Body of pancreas (tissue), 4 donors: ENCODE data around the gene CYP2U1.

Experiments used
- POLR2A ChIP-seq, 3 donors: fragments of 450-650 bp; IDR thresholded peaks; one replicate each; pipeline ENCODE4 v1.6.1; 2016; ENCODE audit warnings: antibody characterized with exemption in 3 of 3, mild to moderate bottlenecking in 2 of 3
- TF ChIP-seq, protein P1 (sequence below), 7 experiments: fragments of 450-650 bp in 4 of 7; fragments of 200-600 bp in 3 of 7; sonication (generic) in 3 of 7; IDR thresholded peaks; one replicate each; pipeline ENCODE4 v1.5.1; 2016 to 2019; ENCODE audit warnings: antibody characterized with exemption in 7 of 7

DNA sequence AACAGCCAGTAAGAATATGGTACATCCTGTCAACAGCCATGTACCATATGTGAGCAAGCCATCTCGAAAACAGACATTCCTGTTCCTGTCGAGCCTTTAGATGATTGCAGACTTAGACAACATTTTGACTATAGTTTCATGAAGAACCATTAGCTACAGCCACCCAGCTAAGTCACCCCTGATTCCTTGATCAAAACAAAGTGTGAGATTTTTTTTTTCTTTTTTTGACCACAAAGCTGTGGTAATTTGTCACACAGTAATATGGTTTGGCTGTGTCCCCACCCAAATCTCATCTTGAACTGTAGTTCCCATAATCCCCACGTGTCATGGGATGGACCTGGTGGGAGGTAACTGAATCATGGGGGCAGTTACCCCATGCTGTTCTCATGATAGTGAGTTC is 43.2 kb downstream of the CYP2U1 start:
- TF ChIP-seq, protein P1, sequence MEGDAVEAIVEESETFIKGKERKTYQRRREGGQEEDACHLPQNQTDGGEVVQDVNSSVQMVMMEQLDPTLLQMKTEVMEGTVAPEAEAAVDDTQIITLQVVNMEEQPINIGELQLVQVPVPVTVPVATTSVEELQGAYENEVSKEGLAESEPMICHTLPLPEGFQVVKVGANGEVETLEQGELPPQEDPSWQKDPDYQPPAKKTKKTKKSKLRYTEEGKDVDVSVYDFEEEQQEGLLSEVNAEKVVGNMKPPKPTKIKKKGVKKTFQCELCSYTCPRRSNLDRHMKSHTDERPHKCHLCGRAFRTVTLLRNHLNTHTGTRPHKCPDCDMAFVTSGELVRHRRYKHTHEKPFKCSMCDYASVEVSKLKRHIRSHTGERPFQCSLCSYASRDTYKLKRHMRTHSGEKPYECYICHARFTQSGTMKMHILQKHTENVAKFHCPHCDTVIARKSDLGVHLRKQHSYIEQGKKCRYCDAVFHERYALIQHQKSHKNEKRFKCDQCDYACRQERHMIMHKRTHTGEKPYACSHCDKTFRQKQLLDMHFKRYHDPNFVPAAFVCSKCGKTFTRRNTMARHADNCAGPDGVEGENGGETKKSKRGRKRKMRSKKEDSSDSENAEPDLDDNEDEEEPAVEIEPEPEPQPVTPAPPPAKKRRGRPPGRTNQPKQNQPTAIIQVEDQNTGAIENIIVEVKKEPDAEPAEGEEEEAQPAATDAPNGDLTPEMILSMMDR (IDR thresholded peaks at IDR 0.05): no peak
- no peak for TF ChIP-seq POLR2A (IDR thresholded peaks at IDR 0.05)
